HepG2 (cell line): ENCODE data around the gene BSG. TPM values are rescaled to one million over a fixed set of nuclear protein-coding genes. Genes with fewer than 3 reads are reported as not detected.

Experiments used
- ATAC-seq: fragments of 200-7000 bp; cut with Tn5 transposase; 3 replicates; pipeline ENCODE4 v1.9.1; 2020; ENCODE audit warnings: mild to moderate bottlenecking, moderate library complexity
- BruUV-seq: library from RNA; stranded (reverse); fragments of 400-500 nt; replicated peaks from 2 replicates; lab custom pipeline; 2021; lab: Mats Ljungman, UMichigan
- CTCF ChIA-PET: fragments of 300-600 bp; formaldehyde crosslinking; extraction: SDS; loops from one replicate; lab custom pipeline; 2021; ENCODE audit warnings: low total read pairs, inconsistent platforms, low intra/inter-chr PET ratio; lab: Yijun Ruan, JAX
- POLR2A ChIA-PET: fragments of 350-600 bp; sonication (Branson Sonifier 250); formaldehyde crosslinking; loops from one replicate; lab custom pipeline; 2020; ENCODE audit warnings: antibody characterized with exemption, inconsistent platforms; lab: Yijun Ruan, JAX
- DNase-seq: peaks from one replicate; pipeline ENCODE4 v3.0.0-alpha.2; 2015; ENCODE audit warnings: low spot score
- FAIRE-seq: peaks from 3 replicates; lab custom pipeline; 2011; peaks lifted over from hg19 to GRCh38; lab: Jason Lieb, UNC
- H2AFZ ChIP-seq: one replicate; pipeline ENCODE4 v1.6.1; 2011; ENCODE audit warnings: low read length, inconsistent platforms
- H3K27ac ChIP-seq: fragments of 300-600 bp; 3 replicates; pipeline ENCODE4 v1.8.0; 2011; ENCODE audit warnings: mixed run types, mild to moderate bottlenecking, mixed read lengths, low read length, inconsistent platforms; ENCODE audit not compliant: insufficient read depth; ENCODE audit errors: extremely low read length
- H3K27me3 ChIP-seq, 2 experiments: fragments of 200-600 bp in 1 of 2; 2 replicates in 1 of 2; 3 replicates in 1 of 2; pipeline versions ENCODE4 v1.6.0 to v1.8.0; 2011; ENCODE audit warnings: low read length in 2 of 2, mild to moderate bottlenecking in 2 of 2, moderate library complexity in 2 of 2, inconsistent platforms in 1 of 2; ENCODE audit not compliant: insufficient read depth in 2 of 2, control insufficient read depth in 1 of 2
- H3K36me3 ChIP-seq, 2 experiments: fragments of 200-600 bp in 1 of 2; replicated peaks in 1 of 2; 2 replicates in 1 of 2; 3 replicates in 1 of 2; pipeline versions ENCODE4 v1.5.1 to v1.8.0; 2011; ENCODE audit warnings: low read length in 2 of 2, inconsistent platforms in 1 of 2; ENCODE audit not compliant: insufficient read depth in 2 of 2, control insufficient read depth in 1 of 2
- H3K4me1 ChIP-seq: 2 replicates; pipeline ENCODE4 v1.5.1; 2012; ENCODE audit warnings: low read length, inconsistent platforms; ENCODE audit not compliant: insufficient read depth
- H3K4me2 ChIP-seq: 2 replicates; pipeline ENCODE4 v1.6.0; 2011; ENCODE audit warnings: low read depth, low read length, inconsistent platforms
- H3K4me3 ChIP-seq, 3 experiments: fragments of 200-600 bp in 1 of 3; sonication (generic), shearing (Covaris generic) in 1 of 3; replicated peaks in 1 of 3; 2 replicates each; pipeline ENCODE4 v1.5.1; 2011 to 2016; ENCODE audit warnings: low read length in 3 of 3, inconsistent platforms in 2 of 3, low read depth in 2 of 3, mild to moderate bottlenecking in 2 of 3, control low read depth in 1 of 3, mixed read lengths in 1 of 3; ENCODE audit not compliant: insufficient read depth in 1 of 3
- H3K79me2 ChIP-seq: one replicate; pipeline ENCODE4 v1.6.1; 2011; ENCODE audit warnings: low read length, inconsistent platforms; ENCODE audit not compliant: insufficient read depth
- H3K9ac ChIP-seq: 2 replicates; pipeline ENCODE4 v1.6.0; 2011; ENCODE audit warnings: mild to moderate bottlenecking, low read depth, low read length, inconsistent platforms; ENCODE audit not compliant: insufficient read depth
- H3K9me3 ChIP-seq: 2 replicates; pipeline ENCODE4 v1.5.1; 2012; ENCODE audit warnings: mild to moderate bottlenecking, low read length
- H4K20me1 ChIP-seq: 2 replicates; pipeline ENCODE4 v1.6.0; 2011; ENCODE audit warnings: inconsistent platforms, mild to moderate bottlenecking, low read length, moderate library complexity; ENCODE audit not compliant: insufficient read depth
- CSRNP1 ChIP-seq: sonication (generic); formaldehyde crosslinking; IDR thresholded peaks from 2 replicates; pipeline ENCODE4 v1.8.1; 2023; ENCODE audit warnings: mild to moderate bottlenecking, missing genetic modification reagents
- MATR3 ChIP-seq: sonication (generic); formaldehyde crosslinking; IDR thresholded peaks from 2 replicates; pipeline ENCODE4 v1.4.0; 2020; ENCODE audit warnings: missing genetic modification reagents
- MXD4 ChIP-seq: IDR thresholded peaks from 2 replicates; pipeline ENCODE4 v1.6.1; 2016; ENCODE audit warnings: mild to moderate bottlenecking, missing biosample characterization, missing genetic modification reagents
- MXI1 ChIP-seq: IDR thresholded peaks from 3 replicates; pipeline ENCODE4 v1.6.1; 2012; ENCODE audit warnings: low read depth, low read length, inconsistent platforms, borderline replicate concordance
- NCOA1 ChIP-seq: sonication (generic); formaldehyde crosslinking; IDR thresholded peaks from 2 replicates; pipeline ENCODE4 v1.9.0; 2021; ENCODE audit warnings: missing genetic modification reagents
- NFIB ChIP-seq: sonication (generic); formaldehyde crosslinking; IDR thresholded peaks from 2 replicates; pipeline ENCODE4 v1.9.0; 2021; ENCODE audit warnings: missing genetic modification reagents, mild to moderate bottlenecking, borderline replicate concordance
- NR2F2 ChIP-seq: IDR thresholded peaks from 2 replicates; pipeline ENCODE4 v1.6.1; 2012; ENCODE audit warnings: low read depth, inconsistent platforms, borderline replicate concordance
- NR2F6 ChIP-seq, 2 experiments: IDR thresholded peaks; 2 replicates each; pipeline ENCODE4 v1.6.1; 2016; ENCODE audit warnings: antibody characterized with exemption in 1 of 2, mild to moderate bottlenecking in 1 of 2
- PHB2 ChIP-seq: fragments of 450-650 bp; IDR thresholded peaks from 2 replicates; pipeline ENCODE4 v1.6.1; 2018; ENCODE audit not compliant: partially characterized antibody
- RXRB ChIP-seq: IDR thresholded peaks from 2 replicates; pipeline ENCODE4 v1.6.1; 2016; ENCODE audit warnings: borderline replicate concordance, missing genetic modification reagents, missing compliant biosample characterization
- SATB2 ChIP-seq: sonication (generic); formaldehyde crosslinking; IDR thresholded peaks from 2 replicates; pipeline ENCODE4 v1.5.0; 2020; ENCODE audit warnings: missing genetic modification reagents
- ZHX1 ChIP-seq: sonication (generic); formaldehyde crosslinking; IDR thresholded peaks from 2 replicates; pipeline ENCODE4 v1.8.1; 2022; ENCODE audit warnings: low read depth, mild to moderate bottlenecking, missing genetic modification reagents
- ZNF12 ChIP-seq: sonication (generic); formaldehyde crosslinking; IDR thresholded peaks from 2 replicates; pipeline ENCODE4 v1.5.0; 2020; ENCODE audit warnings: missing genetic modification reagents
- ZNF124 ChIP-seq: sonication (generic); formaldehyde crosslinking; IDR thresholded peaks from 2 replicates; pipeline ENCODE4 v1.4.0; 2020; ENCODE audit warnings: missing genetic modification reagents
- ZNF333 ChIP-seq: sonication (generic); formaldehyde crosslinking; IDR thresholded peaks from 2 replicates; pipeline ENCODE4 v1.4.0; 2020; ENCODE audit warnings: mild to moderate bottlenecking, missing genetic modification reagents, borderline replicate concordance
- ZNF441 ChIP-seq: sonication (generic); formaldehyde crosslinking; IDR thresholded peaks from 2 replicates; pipeline ENCODE4 v1.7.0; 2021; ENCODE audit warnings: missing genetic modification reagents, borderline replicate concordance
- ZNF496 ChIP-seq: sonication (generic); formaldehyde crosslinking; IDR thresholded peaks from 2 replicates; pipeline ENCODE4 v1.8.1; 2023; ENCODE audit warnings: mild to moderate bottlenecking, moderate library complexity, missing genetic modification reagents; ENCODE audit not compliant: insufficient replicate concordance
- ZNF572 ChIP-seq: sonication (generic); formaldehyde crosslinking; IDR thresholded peaks from 2 replicates; pipeline ENCODE4 v1.5.1; 2020; ENCODE audit warnings: mild to moderate bottlenecking, missing genetic modification reagents
- ZNF576 ChIP-seq: sonication (generic); formaldehyde crosslinking; IDR thresholded peaks from 2 replicates; pipeline ENCODE4 v1.4.0; 2020; ENCODE audit warnings: mild to moderate bottlenecking, missing genetic modification reagents
- ZNF577 ChIP-seq: sonication (generic); formaldehyde crosslinking; IDR thresholded peaks from 2 replicates; pipeline ENCODE4 v1.4.0; 2020; ENCODE audit warnings: mild to moderate bottlenecking, low read depth, missing genetic modification reagents, borderline replicate concordance
- WGBS: methylation state at CpG from one replicate; pipeline ENCODE4 v1.1.6; 2017; ENCODE audit warnings: low lambda C conversion rate; 5-methylcytosine and 5-hydroxymethylcytosine counted together
- in situ Hi-C: cut with HindIII; loops from 2 replicates; pipeline ENCODE4 v1.10.0; 2017; ENCODE audit warnings: low pct_unique_long_range_greater_than_20kb; ENCODE audit not compliant: extremely low pct_ligation_motif_present
- intact Hi-C: fragments of 100-400 bp; cut with micrococcal nuclease; formaldehyde crosslinking; loops from one replicate; pipeline ENCODE4 v1.10.0; 2022; ENCODE audit not compliant: unreplicated experiment
- polyA plus RNA-seq, 8 experiments: library from polyadenylated mRNA; depleted of rRNA in 3 of 8; stranded (reverse) in 7 of 8; unstranded in 1 of 8; fragments of >200 nt; fragmentation: Illumina TruSeq in 4 of 8; extraction: Trizol in 4 of 8; gene quantifications; 2 replicates each; pipeline versions ENCODE4 v1.2.1 to v1.2.3, GENCODE V29; 2011 to 2016; ENCODE audit warnings: low read depth in 4 of 8, missing spikeins in 1 of 8, mixed read lengths in 1 of 8; ENCODE audit not compliant: insufficient read depth in 1 of 8
- total RNA-seq, 5 experiments: library from RNA; depleted of rRNA; stranded (reverse); fragments of >200 nt; fragmentation: Illumina TruSeq; extraction: Trizol; gene quantifications; 2 replicates each; pipeline ENCODE4 v1.2.3, GENCODE V29; 2016; ENCODE audit warnings: low read depth in 1 of 5

The BSG gene
- total and polyA plus RNA-seq, 2 of the 13 experiments (the other 11 are each of a cell fraction or from before 2014, with no cell fraction given): 309 to 754 TPM

GRCh38 chr19:531009-531752, 41.2 kb upstream of the BSG start:
- in situ Hi-C loops (no loop called here), intact Hi-C loops (no loop called here)
- Histone ChIP-seq H3K9ac (peak overlapping the region; percentile 83), H4K20me1 (peaks cover 23% of the 10 kb centered on the region; the same call in 1 of the 2 replicates), H3K4me2 (peak overlapping the region; percentile 76), H2AFZ (no peak overlapping the region), H3K4me1 (peaks cover 56% of the 10 kb centered on the region), H3K27ac (peak overlapping the region; percentile 94), H3K79me2 (peaks cover 37% of the 10 kb centered on the region), H3K9me3 (no peaks in the 10 kb centered on the region), H3K27me3 (no peaks in the 10 kb centered on the region), H3K4me3 (peak overlapping the region; percentile 63 to 98 (median 97)), H3K36me3 (peaks cover 7 to 13% of the 10 kb centered on the region in 2 experiments; a peak in 4 of 5 replicates)
- ChIA-PET POLR2A (interaction anchor here (0.6 to 3.7 kb wide), 22 partner anchors 7 to 221 kb away, joined by 3 to 33 read pairs (median 5); partner anchors contain the start of genes BSG, POLRMT and TPGS1), CTCF (interaction anchor here (2.1 kb wide), 1 partner anchor 21 kb away, joined by 16 read pairs; no protein-coding TSS in a partner anchor)
- FAIRE-seq (no peak), ATAC-seq (peak; percentile 68), DNase-seq (peak; percentile 80)
- 0% methylated on average over 14 of the region's 103 CpGs for WGBS
- no TSS peak for BruUV-seq
- TF ChIP-seq MXI1: peak; percentile 73; the same call in 1 of the 3 replicates
- TF ChIP-seq ZNF576: no peak
- no peak for TF ChIP-seq ZNF572 (CRISPR knock-in tag)
- TF ChIP-seq ZNF496 (CRISPR knock-in tag): no peak
- TF ChIP-seq ZNF12 (CRISPR knock-in tag): no peak
- TF ChIP-seq ZNF577 (CRISPR knock-in tag): no peak
- TF ChIP-seq NFIB (CRISPR knock-in tag): no peak
- TF ChIP-seq ZNF441: peak; percentile 19; the same call in 1 of the 2 replicates
- no peak; the same call in 1 of the 2 replicates for TF ChIP-seq NR2F2
- no peak for TF ChIP-seq PHB2
- no peak for TF ChIP-seq RXRB
- no peak for TF ChIP-seq ZNF333 (CRISPR knock-in tag)
- TF ChIP-seq SATB2 (CRISPR knock-in tag): no peak
- TF ChIP-seq NCOA1 (CRISPR knock-in tag): no peak
- TF ChIP-seq NR2F6 (IDR thresholded peaks at IDR 0.05): no peak
- no peak for TF ChIP-seq NR2F6 (CRISPR knock-in tag; IDR thresholded peaks at IDR 0.05)
- TF ChIP-seq MXD4 (CRISPR knock-in tag): peak; percentile 69
- TF ChIP-seq MATR3 (CRISPR knock-in tag): no peak
- peak; percentile 49; the same call in 1 of the 2 replicates for TF ChIP-seq CSRNP1
- TF ChIP-seq ZHX1: peak; percentile 21; the same call in 1 of the 2 replicates
- TF ChIP-seq ZNF124 (CRISPR knock-in tag): no peak
